HG03378 (cell line): Measurements from ENCODE around the gene CREB3.

Experiments used
- ATAC-seq: cut with Tn5 transposase; IDR thresholded peaks from one replicate; pipeline ENCODE4 v1.9.1; 2021; ENCODE audit warnings: mild to moderate bottlenecking, moderate library complexity; ENCODE audit not compliant: unreplicated experiment

CREB3 gene

DNA sequence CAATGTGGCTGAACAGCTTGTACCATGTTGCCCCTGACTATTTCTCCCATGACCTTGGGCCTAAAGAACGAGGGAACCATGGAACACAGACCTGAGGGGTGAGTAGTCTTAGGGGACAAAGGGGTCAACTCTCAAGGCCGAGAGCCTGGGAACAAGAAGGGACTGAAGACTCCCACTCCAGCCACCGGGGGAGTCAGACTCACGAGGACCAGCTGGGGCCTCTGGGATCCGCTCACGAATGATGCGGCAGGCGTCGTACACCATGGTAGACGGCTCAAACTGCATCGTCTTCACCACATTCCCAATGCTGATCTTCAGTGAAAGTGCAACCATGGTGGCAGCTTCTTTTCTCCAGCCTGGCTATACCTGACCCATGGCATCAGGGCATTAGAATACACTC, 7.1 kb upstream of the CREB3 start:
- ATAC-seq, result no peak

DNA sequence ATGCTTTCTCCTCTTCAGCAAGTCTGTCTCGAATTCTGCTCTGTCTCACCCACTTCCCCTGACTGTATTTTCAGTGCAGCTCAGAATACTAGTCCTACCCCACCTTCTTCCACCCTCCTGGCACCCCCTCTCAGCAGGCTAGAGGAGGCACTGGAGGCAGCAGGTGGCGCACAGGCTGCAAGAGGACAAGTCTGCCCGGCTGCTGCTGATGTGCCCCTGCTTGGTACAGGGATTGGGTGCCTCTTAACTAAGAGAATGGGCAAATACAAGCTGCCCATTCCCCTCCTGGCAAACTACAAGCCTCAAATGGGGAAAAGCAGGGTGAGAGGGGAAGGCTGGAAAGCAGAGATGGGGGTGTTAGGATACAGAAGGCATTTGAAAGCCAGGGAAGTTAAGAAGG, 5.5 kb upstream of the CREB3 start:
- no peak for ATAC-seq

DNA sequence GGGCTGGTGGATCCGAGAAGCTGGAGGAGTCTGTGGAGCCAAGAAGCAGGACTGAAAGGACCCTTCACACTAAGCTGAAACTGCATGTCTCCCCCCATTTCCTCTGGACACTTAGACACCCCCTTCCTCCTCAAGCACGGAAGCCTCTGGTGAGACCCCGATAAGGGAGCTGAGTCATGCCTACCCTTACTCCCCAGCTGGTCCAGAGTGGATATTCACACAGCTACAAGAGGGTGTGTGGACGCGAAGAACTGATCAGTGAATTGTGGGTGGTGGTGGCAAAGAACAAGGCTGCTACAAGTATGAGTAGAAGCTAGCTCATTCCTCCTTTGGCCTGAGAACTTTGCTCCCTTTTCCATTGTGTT, 4.8 kb upstream of the CREB3 start:
- no peak for ATAC-seq

DNA sequence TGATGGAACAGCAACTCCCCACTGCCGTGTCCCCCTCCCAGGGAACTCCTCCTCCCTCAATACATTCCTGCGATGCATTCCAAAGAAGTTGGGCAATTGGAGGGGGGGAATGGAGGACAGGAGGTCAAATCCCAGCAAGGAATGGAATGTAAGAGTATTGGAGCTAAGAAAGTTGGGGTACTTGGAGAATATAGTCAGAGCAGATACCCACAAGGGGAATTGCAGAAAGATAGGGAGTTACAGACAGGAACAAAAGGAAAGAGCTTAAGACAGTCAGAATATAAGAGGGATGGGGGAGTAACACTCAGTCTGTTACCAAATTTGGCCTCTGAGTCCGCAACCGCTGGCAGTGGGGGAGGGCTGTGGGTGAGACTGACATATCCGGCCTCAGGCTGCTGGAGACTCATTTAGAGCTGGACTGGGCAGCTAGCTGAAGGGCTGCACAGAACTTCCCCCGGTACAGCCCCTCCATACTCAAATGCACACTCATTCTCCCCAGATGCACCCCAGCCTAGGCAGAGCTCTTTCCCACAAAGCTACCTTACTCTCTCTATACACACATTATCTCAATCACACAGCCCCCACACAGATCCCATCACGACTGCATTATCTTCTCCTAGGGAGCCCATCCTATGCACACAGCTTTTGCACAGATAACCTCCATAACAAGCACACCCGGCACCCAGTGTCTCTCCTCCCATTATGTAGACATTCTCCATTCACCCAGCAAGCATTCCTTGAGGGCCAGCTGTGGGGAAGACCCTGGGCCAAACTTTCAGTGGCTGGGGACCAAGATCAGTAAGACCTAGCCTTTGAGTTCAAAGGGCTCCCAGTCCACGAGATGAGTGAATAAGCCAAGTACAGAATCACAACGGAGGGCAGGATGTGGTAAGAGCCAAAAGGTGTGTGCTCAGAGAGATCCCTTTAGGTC, 4.2 kb upstream of the CREB3 start:
- ATAC-seq, result peak; percentile 17

DNA sequence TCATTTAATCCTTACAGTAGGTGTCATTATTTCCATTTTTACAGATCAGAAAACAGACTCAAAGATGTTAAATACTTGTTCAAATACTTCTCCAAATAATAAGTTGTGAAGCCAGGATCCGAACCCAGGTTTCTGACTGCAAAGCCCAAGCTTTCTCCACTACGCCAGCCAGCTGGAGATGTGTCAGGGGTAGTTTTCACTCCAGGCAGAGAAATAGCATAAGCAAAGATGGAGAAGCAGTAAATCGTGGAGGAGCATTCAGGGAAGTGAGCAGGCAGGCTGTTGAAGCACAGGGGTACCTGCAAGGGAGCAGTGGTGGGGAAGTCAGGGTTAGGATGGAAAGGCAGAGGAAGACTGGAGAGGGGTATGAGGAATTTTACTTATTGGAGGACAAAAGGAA, 3.4 kb upstream of the CREB3 start:
- no peak for ATAC-seq

DNA sequence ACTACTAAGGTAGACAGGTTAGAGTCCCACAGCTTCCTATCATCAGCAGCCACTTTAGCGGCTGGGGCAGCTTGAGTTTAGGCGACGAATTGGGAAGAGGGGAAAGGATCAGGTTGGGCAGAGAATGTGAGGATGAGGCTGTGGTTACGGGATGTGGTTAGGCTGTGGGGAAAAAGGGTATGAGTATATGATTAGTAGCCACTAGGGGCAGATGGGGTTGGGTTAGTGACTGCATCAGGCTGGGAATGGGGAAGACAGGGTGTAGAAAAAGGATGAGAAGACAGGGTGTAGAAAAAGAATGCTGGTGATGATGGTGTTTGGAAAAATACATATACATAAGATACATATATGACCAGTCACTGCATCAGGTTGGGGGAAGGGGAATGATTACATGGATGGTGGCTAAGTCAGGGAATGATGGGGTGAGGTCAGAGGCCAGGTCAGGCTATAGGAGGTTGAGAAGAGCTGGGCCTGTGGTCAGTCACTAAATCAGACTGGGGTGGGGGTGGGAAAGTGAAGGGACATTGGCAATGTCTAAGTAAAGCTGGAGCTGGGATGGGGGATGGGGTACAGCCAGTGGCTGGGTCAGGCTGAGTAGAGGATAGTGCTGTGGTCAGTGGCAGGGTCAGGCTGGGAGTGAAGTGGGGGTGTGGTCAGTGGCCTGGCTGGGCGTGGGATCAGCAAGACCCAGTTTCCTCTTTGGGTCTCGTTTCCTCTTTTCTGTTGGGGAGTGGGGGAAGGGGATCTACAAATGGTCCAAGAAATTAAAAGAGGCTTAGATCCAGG, 2.6 kb upstream of the CREB3 start:
- ATAC-seq, result no peak

DNA sequence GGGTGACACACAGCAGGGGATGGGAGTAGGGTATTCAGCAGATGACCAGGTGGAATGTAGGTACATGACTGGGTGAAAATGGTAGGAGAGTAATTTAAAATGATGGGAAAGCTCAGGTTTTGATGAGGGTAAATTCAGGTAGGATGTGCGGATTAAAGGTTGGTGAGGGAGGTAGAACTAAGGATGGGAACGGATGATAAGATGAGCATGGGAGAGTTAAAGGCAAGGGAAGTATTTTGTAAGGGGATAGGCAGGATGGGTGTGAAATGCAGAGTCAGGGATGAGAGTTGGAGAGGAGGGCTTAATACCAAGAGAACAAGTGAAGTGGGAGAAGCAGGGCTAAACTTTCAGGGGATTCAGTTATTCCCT, 2.0 kb upstream of the CREB3 start:
- ATAC-seq, result no peak

DNA sequence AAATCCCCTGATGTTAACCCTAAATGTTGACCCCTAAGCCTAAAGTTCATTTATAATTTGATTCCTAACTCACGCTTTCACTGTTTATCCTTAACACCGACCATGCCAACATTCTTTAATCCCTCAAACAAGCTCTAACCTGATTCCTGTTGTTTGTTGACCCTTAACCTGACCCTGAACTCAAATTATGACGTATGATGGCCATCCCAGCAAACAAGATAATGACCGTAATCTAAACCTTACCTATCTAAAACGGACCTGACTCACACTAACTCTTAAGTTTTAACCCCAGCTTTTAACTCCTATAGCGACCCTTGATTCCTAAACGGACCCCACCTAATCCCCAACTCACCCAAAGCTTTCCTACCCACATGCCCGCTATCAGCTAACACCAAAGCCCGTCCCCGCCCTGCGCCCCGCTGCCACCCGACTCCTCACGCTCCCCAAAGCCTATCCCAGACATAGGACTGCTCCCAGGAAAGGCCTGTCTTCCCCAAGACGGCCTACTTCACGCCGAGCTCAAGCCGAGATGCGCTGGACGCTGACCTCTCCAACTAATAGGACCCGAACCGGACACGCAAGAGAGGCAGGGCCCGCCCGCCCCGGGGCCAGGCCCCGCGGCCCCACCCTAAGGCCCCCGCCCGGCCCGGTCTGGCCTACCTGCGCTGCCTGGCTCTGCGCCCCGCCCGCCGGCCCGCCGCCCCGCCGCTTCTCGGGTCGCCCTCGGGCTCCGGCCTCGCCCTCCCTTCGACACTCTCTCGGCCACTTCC, 866 bp upstream of the CREB3 start:
- ATAC-seq, result no peak

DNA sequence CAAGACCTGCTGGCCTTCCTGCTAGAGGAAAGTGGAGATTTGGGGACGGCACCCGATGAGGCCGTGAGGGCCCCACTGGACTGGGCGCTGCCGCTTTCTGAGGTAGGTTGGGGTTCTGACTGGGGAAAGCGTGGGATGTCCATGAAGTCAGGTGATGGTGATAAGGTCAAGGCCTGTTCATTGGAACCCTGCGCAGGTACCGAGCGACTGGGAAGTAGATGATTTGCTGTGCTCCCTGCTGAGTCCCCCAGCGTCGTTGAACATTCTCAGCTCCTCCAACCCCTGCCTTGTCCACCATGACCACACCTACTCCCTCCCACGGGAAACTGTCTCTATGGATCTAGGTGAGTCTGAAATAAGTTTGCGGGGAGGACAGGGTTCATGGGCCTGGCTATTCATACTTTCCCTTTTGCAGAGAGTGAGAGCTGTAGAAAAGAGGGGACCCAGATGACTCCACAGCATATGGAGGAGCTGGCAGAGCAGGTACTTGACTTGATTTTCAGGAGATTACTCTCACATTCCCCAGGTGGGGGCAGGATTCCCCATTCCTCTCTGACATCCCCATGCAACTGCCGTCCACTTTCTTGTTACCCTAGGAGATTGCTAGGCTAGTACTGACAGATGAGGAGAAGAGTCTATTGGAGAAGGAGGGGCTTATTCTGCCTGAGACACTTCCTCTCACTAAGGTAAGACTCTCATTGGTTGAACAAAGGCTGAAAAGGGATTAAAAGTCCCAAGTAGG, 505 bp downstream of the CREB3 start:
- no peak for ATAC-seq

DNA sequence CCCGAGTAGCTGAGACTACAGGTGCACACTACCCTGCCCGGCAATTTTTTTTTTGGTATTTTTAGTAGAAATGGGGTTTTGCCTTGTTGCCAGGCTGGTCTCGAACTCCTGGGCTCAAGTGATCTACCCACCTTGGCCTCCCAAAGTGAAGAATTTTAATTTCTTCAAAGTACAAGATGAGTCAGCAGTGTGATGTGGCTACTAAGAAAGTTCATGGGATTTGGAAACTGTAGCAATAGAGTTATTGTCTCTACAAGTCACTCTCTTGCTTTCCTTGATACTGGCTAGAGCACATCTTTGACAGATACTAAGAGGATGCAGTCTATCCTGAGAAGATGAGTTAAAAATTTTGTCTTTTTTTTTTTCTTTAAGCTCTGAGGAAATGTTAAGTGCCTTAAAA, 1.6 kb downstream of the CREB3 start:
- no peak for ATAC-seq

DNA sequence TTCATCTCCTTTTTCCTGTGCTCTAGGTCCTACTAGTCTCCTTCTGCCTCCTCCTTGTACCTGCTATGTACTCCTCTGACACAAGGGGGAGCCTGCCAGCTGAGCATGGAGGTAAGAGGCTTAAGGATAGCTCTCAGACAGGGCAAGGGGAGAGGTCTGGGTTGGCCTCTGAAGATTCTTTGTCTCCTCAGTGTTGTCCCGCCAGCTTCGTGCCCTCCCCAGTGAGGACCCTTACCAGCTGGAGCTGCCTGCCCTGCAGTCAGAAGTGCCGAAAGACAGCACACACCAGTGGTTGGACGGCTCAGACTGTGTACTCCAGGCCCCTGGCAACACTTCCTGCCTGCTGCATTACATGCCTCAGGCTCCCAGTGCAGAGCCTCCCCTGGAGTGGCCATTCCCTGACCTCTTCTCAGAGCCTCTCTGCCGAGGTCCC, 3.8 kb downstream of the CREB3 start:
- no peak for ATAC-seq

DNA sequence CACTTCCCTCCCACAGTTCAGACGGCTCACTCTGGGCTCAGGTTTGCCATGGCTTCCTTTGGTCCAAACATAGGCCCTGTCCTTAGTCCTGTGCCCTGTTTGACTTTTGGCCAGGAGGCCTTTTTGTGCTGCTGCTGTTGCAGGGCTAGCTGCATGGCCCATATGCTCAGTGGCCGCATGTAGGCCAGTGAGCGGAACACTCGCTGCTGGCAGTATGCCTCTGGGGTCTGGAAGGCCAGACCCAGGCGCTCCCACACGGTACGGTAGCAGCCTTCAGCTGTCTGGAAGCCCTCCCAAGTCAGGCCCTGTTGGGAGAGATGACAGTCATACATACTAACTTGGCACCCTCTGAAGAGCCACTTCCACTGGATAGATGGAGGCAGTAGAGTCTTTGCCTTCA, 4.7 kb downstream of the CREB3 start:
- no peak for ATAC-seq

DNA sequence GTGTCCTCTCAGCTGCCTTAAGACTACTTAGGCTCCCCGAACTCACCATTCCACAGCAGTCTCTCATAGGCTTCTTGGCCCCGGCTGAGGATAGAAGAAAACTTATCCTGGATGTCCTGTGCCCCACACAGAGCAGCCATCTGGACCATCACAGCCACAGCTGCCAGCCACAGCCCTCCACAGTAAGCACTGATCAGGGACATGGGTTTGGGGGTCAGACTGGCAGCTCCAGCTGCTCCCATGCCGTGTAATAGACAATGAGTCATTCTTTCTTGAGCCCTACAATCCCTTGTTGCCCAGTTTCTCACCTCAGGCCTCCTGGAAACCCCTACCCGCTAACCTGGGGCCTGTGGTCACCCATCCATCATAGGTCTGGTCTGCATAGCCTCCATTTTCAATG, 5.7 kb downstream of the CREB3 start:
- ATAC-seq, result no peak

DNA sequence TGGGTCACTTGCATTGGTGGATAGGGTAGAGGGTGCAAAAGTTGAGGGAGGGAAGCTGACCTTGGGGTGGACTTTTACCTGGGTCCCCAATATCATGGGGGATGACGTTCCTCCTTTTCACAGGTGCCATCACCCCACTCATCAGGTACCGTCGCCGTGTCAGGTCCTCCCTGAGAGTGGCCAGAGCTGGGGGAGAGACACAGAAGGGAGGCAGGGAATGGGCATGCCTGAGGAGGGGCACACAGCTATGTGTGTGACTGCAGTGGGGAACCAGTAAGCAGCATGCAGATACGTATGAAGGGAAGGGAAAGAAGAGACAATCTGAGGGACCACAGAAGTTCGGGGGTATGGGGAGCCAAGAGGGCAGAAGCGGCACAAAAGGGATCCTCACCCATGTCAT, 6.5 kb downstream of the CREB3 start:
- no peak for ATAC-seq

DNA sequence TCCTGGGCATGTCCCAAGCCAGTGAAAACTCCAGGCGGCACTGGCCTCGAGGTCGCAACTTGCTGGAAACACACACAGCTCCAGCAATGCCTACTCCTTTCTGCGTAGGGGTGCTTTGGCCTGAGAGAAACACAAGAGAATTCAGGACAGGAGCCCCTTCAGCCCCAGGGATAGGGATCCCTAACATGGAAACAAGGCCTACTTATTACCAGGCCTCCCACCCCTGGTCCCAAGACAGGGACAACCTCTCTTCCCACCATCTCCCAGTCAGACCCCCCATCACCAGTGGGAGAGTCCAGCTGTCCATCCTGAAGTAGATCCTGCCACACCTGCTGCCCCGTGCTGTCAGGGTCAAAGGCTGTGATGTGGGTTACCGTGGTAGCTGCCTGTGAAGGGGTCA, 7.8 kb downstream of the CREB3 start:
- ATAC-seq, result no peak

DNA sequence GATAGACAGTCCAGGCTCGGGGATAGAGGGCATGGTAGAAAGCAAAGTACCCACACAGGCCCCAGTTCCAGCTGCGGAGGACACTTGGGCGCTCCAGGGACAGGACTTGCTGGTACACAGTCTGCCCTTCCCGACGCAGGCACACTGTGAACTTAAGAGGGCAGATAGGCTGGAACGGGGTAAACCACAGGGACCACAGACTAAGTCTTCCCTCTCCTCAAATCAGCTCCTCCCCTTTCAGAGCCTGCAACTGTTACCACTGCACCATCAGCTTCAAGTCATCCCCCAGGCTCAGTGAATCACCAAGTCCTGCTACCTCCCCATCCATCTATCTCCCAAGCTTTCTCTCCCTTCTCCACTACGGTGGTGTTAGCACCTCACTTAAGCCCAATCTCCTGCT, 9.3 kb downstream of the CREB3 start:
- no peak for ATAC-seq

DNA sequence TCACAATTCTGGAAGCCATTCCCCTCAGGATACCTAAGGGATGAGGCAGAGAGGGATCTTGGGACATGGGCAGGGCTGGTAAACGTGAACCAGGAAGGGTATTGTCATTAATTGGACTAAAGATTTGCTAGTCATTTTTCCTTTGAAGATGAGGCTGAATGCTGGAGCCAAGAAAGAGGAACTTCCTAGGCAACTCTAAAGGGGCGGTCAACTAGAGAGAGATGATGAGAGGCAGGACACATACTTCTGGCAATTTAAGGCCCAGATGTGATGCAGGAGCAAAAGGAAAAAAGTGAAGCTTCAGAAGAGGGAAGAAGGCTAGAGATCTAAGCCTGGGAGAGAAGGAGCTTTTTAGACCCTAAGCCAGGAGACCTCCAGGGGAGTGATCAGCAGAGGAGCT, 11.0 kb downstream of the CREB3 start:
- ATAC-seq, result no peak

DNA sequence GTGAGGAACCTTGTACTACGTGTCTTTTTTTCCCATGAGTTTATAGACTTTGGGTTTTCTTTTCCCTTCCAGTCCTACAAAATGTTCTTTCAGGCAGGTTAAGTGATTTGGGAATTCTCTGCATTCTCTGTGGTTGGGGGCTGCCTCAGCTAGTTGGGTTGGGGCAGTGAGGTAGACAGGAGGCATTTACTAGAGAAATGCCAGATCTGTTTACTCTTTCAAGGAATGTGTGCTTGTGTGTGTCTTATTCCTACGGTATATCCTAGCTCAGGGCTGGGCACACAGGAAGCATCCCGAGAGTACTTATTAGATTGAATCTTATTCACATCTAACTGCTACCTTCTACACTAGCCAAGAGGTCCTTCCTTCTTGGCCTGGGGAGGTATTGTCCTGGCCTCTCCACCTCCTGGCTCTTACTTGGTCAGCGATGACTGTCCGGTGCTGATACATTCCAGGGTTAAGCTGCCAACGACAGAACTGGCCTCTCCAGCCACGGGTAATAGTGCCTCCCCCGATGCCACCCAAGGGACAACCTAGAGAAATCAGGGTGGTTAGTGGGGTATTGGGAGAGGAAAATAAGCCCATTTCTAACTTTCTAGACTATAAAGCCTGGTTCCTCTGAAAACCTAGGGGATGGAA, 11.5 kb downstream of the CREB3 start:
- ATAC-seq, result no peak

DNA sequence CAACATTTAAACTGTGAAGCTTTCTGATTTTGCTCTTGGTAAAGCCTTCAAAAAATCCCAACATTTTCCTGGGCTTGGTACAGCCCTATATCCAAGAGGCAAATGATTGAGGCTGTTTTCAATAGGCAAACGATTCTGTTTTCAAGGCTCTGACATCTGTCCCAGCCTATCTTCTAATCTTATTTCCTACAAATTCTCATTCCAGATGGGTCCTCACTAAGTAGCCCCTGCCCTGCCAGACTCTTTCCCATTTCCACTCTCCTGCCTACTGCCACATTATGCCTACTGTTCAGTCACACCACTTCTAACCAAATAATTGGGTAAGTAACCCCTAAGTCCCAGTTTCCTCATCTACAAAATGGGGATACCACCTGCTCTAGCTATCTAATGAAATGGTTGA, 13.1 kb downstream of the CREB3 start:
- no peak for ATAC-seq

DNA sequence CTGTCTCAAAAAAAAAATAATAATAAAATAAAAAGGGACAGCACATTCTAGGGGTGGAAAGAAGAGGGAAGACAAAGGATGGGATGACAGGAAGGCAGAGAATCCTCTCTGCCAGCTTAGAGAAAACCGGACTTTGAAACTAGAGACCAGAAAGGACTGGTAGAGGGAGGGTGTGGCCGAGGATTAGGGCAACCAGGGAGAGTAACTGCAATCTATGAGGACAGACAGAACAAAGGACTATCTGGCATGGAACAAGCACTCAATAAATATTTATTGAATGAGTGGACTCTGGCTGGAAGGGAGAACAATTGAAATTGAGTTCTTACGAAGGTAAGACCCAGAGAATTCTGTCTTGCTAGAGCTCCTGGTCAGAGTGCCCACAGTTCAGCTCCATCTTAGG, 14.1 kb downstream of the CREB3 start:
- no peak for ATAC-seq
